ENCODE data around the gene HEMGN. TPM values are rescaled to one million over a fixed set of nuclear protein-coding genes. Genes with fewer than 3 reads are reported as not detected.
A peak's percentile ranks its signal among the peaks of the same experiment; 100 is the strongest.

Gene HEMGN
- total and polyA plus RNA-seq, 2 experiments from 2014 or later: not detected

GRCh38 chr9:97928986-97929604 lies 8.9 kb downstream of the HEMGN start:
- DNase-seq (ENCODE audit: low spot score): no peak
- Histone ChIP-seq H3K4me3 (no peak overlapping the region), H3K4me1 (ENCODE audit: insufficient read depth) (no peaks in the 10 kb centered on the region), H3K36me3 (replicated peaks; ENCODE audit: insufficient read depth, low read depth) (no peaks in the 10 kb centered on the region), H3K27me3 (peaks cover 56% of the 10 kb centered on the region), H3K9me3 (ENCODE audit: low read depth) (no peaks in the 10 kb centered on the region), H3K27ac (no peak overlapping the region), H2AFZ (no peak overlapping the region), H4K20me1 (ENCODE audit: insufficient read depth, poor library complexity, severe bottlenecking) (no peaks in the 10 kb centered on the region), H3K79me2 (no peaks in the 10 kb centered on the region), H3K9me2 (replicated peaks; ENCODE audit: insufficient read depth) (no peaks in the 10 kb centered on the region), H3K4me2 (no peak overlapping the region)
- WGBS (ENCODE audit: low lambda C conversion rate, missing lambda C conversion rate): 72% methylated on average over 4 of the region's 4 CpGs
- no peak for TF ChIP-seq CTCF (IDR thresholded peaks at IDR 0.05; ENCODE audit: poor library complexity)
- TF ChIP-seq EZH2phosphoT487 (IDR thresholded peaks at IDR 0.05; ENCODE audit: low read depth, severe bottlenecking, unreplicated experiment): no peak
- no peak for TF ChIP-seq EZH2 (IDR thresholded peaks at IDR 0.05; ENCODE audit: borderline replicate concordance)

GRCh38 chr9:97925497-97926334 lies 12.3 kb downstream of the HEMGN start:
- H3K4me2 ChIP-seq: no peak overlapping the region
- no peaks in the 10 kb centered on the region for H3K36me3 ChIP-seq (replicated peaks; ENCODE audit: insufficient read depth, low read depth)
- H3K27me3 ChIP-seq: peaks cover 41% of the 10 kb centered on the region
- H3K4me3 ChIP-seq: no peak overlapping the region
- H2AFZ ChIP-seq: no peak overlapping the region
- H3K9me2 ChIP-seq (replicated peaks; ENCODE audit: insufficient read depth): no peaks in the 10 kb centered on the region
- TF ChIP-seq CTCF (IDR thresholded peaks at IDR 0.05; ENCODE audit: poor library complexity): no peak
- no peak for TF ChIP-seq EZH2phosphoT487 (IDR thresholded peaks at IDR 0.05; ENCODE audit: low read depth, severe bottlenecking, unreplicated experiment)
- no peak for TF ChIP-seq EZH2 (IDR thresholded peaks at IDR 0.05; ENCODE audit: borderline replicate concordance)
- no peak overlapping the region for H3K27ac ChIP-seq
- H3K9me3 ChIP-seq (ENCODE audit: low read depth): no peaks in the 10 kb centered on the region
- peaks cover 5% of the 10 kb centered on the region for H3K4me1 ChIP-seq (ENCODE audit: insufficient read depth)
- no peak for DNase-seq (ENCODE audit: low spot score)
- peaks cover 10% of the 10 kb centered on the region for H3K79me2 ChIP-seq
- no peaks in the 10 kb centered on the region for H4K20me1 ChIP-seq (ENCODE audit: insufficient read depth, poor library complexity, severe bottlenecking)
- WGBS (ENCODE audit: low lambda C conversion rate, missing lambda C conversion rate): 74% methylated on average over 5 of the region's 5 CpGs

DNA sequence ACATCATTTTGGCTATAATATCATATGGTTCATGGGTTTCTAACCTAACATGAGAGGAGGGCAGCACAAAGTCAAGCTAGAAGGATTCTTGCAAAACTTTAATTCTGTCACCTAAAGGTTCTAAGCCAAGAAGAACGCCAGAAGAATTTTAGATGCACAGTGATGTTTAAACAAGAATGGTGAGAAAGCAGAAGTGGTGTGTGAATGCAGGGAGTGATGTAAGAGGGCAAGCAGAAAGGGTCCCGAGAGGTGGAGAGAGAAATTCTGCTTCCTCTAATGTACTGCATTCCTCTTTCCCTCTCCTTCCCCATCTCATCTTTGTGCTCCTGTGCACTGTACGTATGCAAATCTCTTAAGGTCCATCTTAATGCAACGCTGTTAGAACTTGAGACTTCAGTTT lies 13.6 kb downstream of the HEMGN start:
- no peak overlapping the region for H3K4me3 ChIP-seq
- H3K4me1 ChIP-seq (ENCODE audit: insufficient read depth): peaks cover 5% of the 10 kb centered on the region
- H3K79me2 ChIP-seq: peaks cover 14% of the 10 kb centered on the region
- H4K20me1 ChIP-seq (ENCODE audit: insufficient read depth, poor library complexity, severe bottlenecking): no peaks in the 10 kb centered on the region
- H3K9me3 ChIP-seq (ENCODE audit: low read depth): no peaks in the 10 kb centered on the region
- no peak for DNase-seq (ENCODE audit: low spot score)
- H3K27ac ChIP-seq: no peak overlapping the region
- no peak overlapping the region for H3K4me2 ChIP-seq
- TF ChIP-seq EZH2 (IDR thresholded peaks at IDR 0.05; ENCODE audit: borderline replicate concordance) (no peak), CTCF (IDR thresholded peaks at IDR 0.05; ENCODE audit: poor library complexity) (no peak), EZH2phosphoT487 (IDR thresholded peaks at IDR 0.05; ENCODE audit: low read depth, severe bottlenecking, unreplicated experiment) (no peak)
- H3K9me2 ChIP-seq (replicated peaks; ENCODE audit: insufficient read depth): no peaks in the 10 kb centered on the region
- no peaks in the 10 kb centered on the region for H3K36me3 ChIP-seq (replicated peaks; ENCODE audit: insufficient read depth, low read depth)
- WGBS (ENCODE audit: low lambda C conversion rate, missing lambda C conversion rate): 69% methylated on average over 4 of the region's 4 CpGs
- peaks cover 29% of the 10 kb centered on the region for H3K27me3 ChIP-seq
- peak overlapping the region; percentile 55 for H2AFZ ChIP-seq

Data from hepatocyte (in vitro differentiated cells).